Ascending aorta (tissue), 2 donors: ENCODE measurements around the gene UBASH3A. TPM values are rescaled to one million over a fixed set of nuclear protein-coding genes. Genes with fewer than 3 reads are reported as not detected.

Experiments used
- DNase-seq, 2 donors: peaks; one replicate each; pipeline ENCODE4 v3.0.0-alpha.2; 2019; ENCODE audit warnings: low spot score in 2 of 2
- H3K27ac ChIP-seq, 2 donors: fragments of 200-600 bp; sonication (generic); one replicate each; pipeline ENCODE4 v1.5.1; 2016 to 2017; ENCODE audit warnings: mild to moderate bottlenecking in 1 of 2
- H3K27me3 ChIP-seq: fragments of 200-600 bp; sonication (generic); one replicate; pipeline ENCODE4 v1.5.1; 2017
- H3K36me3 ChIP-seq, 2 donors: fragments of 200-600 bp; sonication (generic); one replicate each; pipeline ENCODE4 v1.5.1; 2016
- H3K4me1 ChIP-seq, 2 donors: fragments of 200-600 bp; sonication (generic); one replicate each; pipeline ENCODE4 v1.5.1; 2016 to 2017; ENCODE audit warnings: mild to moderate bottlenecking in 1 of 2
- H3K4me3 ChIP-seq, 2 donors: fragments of 200-600 bp; sonication (generic); one replicate each; pipeline ENCODE4 v1.5.1; 2016 to 2017; ENCODE audit warnings: mild to moderate bottlenecking in 1 of 2
- H3K9me3 ChIP-seq, 2 donors: fragments of 200-600 bp; sonication (generic); one replicate each; pipeline ENCODE4 v1.5.1; 2016
- CTCF ChIP-seq, 3 experiments: fragments of 200-600 bp in 2 of 3; fragments of 450-650 bp in 1 of 3; sonication (generic) in 2 of 3; IDR thresholded peaks; one replicate each; pipeline ENCODE4 v1.5.1; 2016 to 2019; ENCODE audit warnings: antibody characterized with exemption in 3 of 3, mild to moderate bottlenecking in 1 of 3, moderate library complexity in 1 of 3
- intact Hi-C: fragments of 100-400 bp; cut with DNase I; formaldehyde crosslinking; loops from one replicate; pipeline ENCODE4 v1.15.1; 2023
- total RNA-seq: library from RNA; depleted of rRNA; stranded (reverse); fragments of >200 nt; gene quantifications from one replicate; pipeline ENCODE4 v1.1.0, GENCODE V29; 2016

UBASH3A gene
- total RNA-seq: 0.75 TPM

GRCh38 chr21:42403611-42404231 lies at the start of gene UBASH3A:
TSS of gene UBASH3A (plus strand) at chr21:42403902. CDS start at chr21:42403946, 44 bp downstream.
- Histone ChIP-seq H3K9me3 (no peaks in the 10 kb centered on the region), H3K4me3 (no peak within 1 kb of the TSS), H3K36me3 (no peaks in the 10 kb centered on the region), H3K27ac (no peak within 1 kb of the TSS), H3K4me1 (no peaks in the 10 kb centered on the region), H3K27me3 (no peaks in the 10 kb centered on the region)
- intact Hi-C loops: no loop called here
- no peak for DNase-seq
- TF ChIP-seq CTCF (IDR thresholded peaks at IDR 0.05): no peak

- Histone ChIP-seq H3K36me3 (no peaks in the 10 kb centered on the region), H3K4me3 (no peak overlapping the region), H3K27ac (no peak overlapping the region), H3K27me3 (no peaks in the 10 kb centered on the region), H3K9me3 (peaks cover 0 to 21% of the 10 kb centered on the region in 2 donors), H3K4me1 (no peaks in the 10 kb centered on the region)
- DNase-seq: no peak
- intact Hi-C loops: no loop called here
- no peak for TF ChIP-seq CTCF (IDR thresholded peaks at IDR 0.05)
Measured at GRCh38 chr21:42356046-42356445, 47.7 kb upstream of the UBASH3A start.

- Histone ChIP-seq H3K27ac (no peak overlapping the region), H3K36me3 (no peaks in the 10 kb centered on the region), H3K9me3 (peaks cover 0 to 21% of the 10 kb centered on the region in 2 donors), H3K4me3 (no peak overlapping the region), H3K4me1 (no peaks in the 10 kb centered on the region), H3K27me3 (no peaks in the 10 kb centered on the region)
- DNase-seq: no peak
- intact Hi-C loops: no loop called here
- TF ChIP-seq CTCF (IDR thresholded peaks at IDR 0.05): no peak
Measured at GRCh38 chr21:42356650-42357049, 47.1 kb upstream of the UBASH3A start.

GRCh38 chr21:42357307-42357706 lies 46.4 kb upstream of the UBASH3A start:
- no peaks in the 10 kb centered on the region for H3K27me3 ChIP-seq
- H3K27ac ChIP-seq: no peak overlapping the region
- H3K9me3 ChIP-seq: peaks cover 0 to 21% of the 10 kb centered on the region in 2 donors
- intact Hi-C loops: no loop called here
- no peak overlapping the region for H3K4me3 ChIP-seq
- no peaks in the 10 kb centered on the region for H3K36me3 ChIP-seq
- TF ChIP-seq CTCF (IDR thresholded peaks at IDR 0.05): no peak
- H3K4me1 ChIP-seq: no peaks in the 10 kb centered on the region
- no peak for DNase-seq

- intact Hi-C loops: no loop called here
- DNase-seq: no peak
- Histone ChIP-seq H3K4me1 (no peaks in the 10 kb centered on the region), H3K36me3 (no peaks in the 10 kb centered on the region), H3K9me3 (peaks cover 0 to 21% of the 10 kb centered on the region in 2 donors), H3K27ac (no peak overlapping the region), H3K4me3 (no peak overlapping the region), H3K27me3 (no peaks in the 10 kb centered on the region)
- TF ChIP-seq CTCF (IDR thresholded peaks at IDR 0.05): no peak
Measured at GRCh38 chr21:42358261-42358660, 45.4 kb upstream of the UBASH3A start.

GRCh38 chr21:42358937-42359336 lies 44.8 kb upstream of the UBASH3A start:
- Histone ChIP-seq H3K9me3 (peaks cover 0 to 21% of the 10 kb centered on the region in 2 donors), H3K4me3 (no peak overlapping the region), H3K27ac (no peak overlapping the region), H3K4me1 (no peaks in the 10 kb centered on the region), H3K27me3 (no peaks in the 10 kb centered on the region), H3K36me3 (no peaks in the 10 kb centered on the region)
- no peak for TF ChIP-seq CTCF (IDR thresholded peaks at IDR 0.05)
- intact Hi-C loops: no loop called here
- DNase-seq: no peak
